ENCODE measurements around the gene MNX1. TPM values are rescaled to one million over a fixed set of nuclear protein-coding genes. Genes with fewer than 3 reads are reported as not detected.

MNX1 gene
- polyA plus RNA-seq, 1 donor from 2014 or later: not detected

GRCh38 chr7:157032128-157032527 lies 21.7 kb upstream of the MNX1 start:
- H3K9me2 ChIP-seq (ENCODE audit: insufficient read depth, low read length): no peaks in the 10 kb centered on the region
- H3K27ac ChIP-seq (ENCODE audit: low read length): no peak overlapping the region
- H3K9me3 ChIP-seq (ENCODE audit: low read length): peaks cover 3% of the 10 kb centered on the region
- no peaks in the 10 kb centered on the region for H4K20me1 ChIP-seq (ENCODE audit: insufficient read depth)
- peaks cover 31% of the 10 kb centered on the region for H3K27me3 ChIP-seq (ENCODE audit: insufficient read depth, low read depth, low read length)
- no peak overlapping the region for H3K9ac ChIP-seq (ENCODE audit: low read length)
- H3K79me2 ChIP-seq (replicated peaks; ENCODE audit: insufficient read depth, low read length): no peaks in the 10 kb centered on the region
- H2AFZ ChIP-seq (ENCODE audit: low read depth, low read length): no peak overlapping the region
- H3K4me2 ChIP-seq (ENCODE audit: low read length): no peak overlapping the region
- no peak overlapping the region for H3K4me3 ChIP-seq (ENCODE audit: low read length)
- no peaks in the 10 kb centered on the region for H3K36me3 ChIP-seq (ENCODE audit: insufficient read depth, low read length)
- no peaks in the 10 kb centered on the region for H3F3A ChIP-seq (ENCODE audit: insufficient read depth, low read length, poor library complexity, severe bottlenecking)
- TF ChIP-seq MXI1 (conservative IDR thresholded peaks at IDR 0.05; ENCODE audit: poor library complexity, severe bottlenecking) (no peak), EP300 (conservative IDR thresholded peaks at IDR 0.05; ENCODE audit: poor library complexity, severe bottlenecking) (no peak), SMC3 (conservative IDR thresholded peaks at IDR 0.05; ENCODE audit: poor library complexity) (no peak), POLR2AphosphoS5 (IDR thresholded peaks at IDR 0.05) (no peak), EZH2 (IDR thresholded peaks at IDR 0.05; ENCODE audit: borderline replicate concordance, insufficient read depth, low read length, poor library complexity, severe bottlenecking) (no peak), REST (IDR thresholded peaks at IDR 0.05; ENCODE audit: borderline replicate concordance) (no peak), RAD21 (conservative IDR thresholded peaks at IDR 0.05) (no peak), CTCF (IDR thresholded peaks at IDR 0.05; ENCODE audit: poor library complexity, severe bottlenecking) (no peak)

GRCh38 chr7:157028199-157028903 lies 17.9 kb upstream of the MNX1 start:
- Histone ChIP-seq H3K27me3 (ENCODE audit: insufficient read depth, low read depth, low read length) (peaks cover 69% of the 10 kb centered on the region), H3K79me2 (replicated peaks; ENCODE audit: insufficient read depth, low read length) (no peaks in the 10 kb centered on the region), H3K9ac (ENCODE audit: low read length) (no peak overlapping the region), H3F3A (ENCODE audit: insufficient read depth, low read length, poor library complexity, severe bottlenecking) (no peaks in the 10 kb centered on the region), H3K27ac (ENCODE audit: low read length) (no peak overlapping the region), H2AFZ (ENCODE audit: low read depth, low read length) (no peak overlapping the region), H3K9me2 (ENCODE audit: insufficient read depth, low read length) (no peaks in the 10 kb centered on the region), H4K20me1 (ENCODE audit: insufficient read depth) (no peaks in the 10 kb centered on the region), H3K4me2 (ENCODE audit: low read length) (no peak overlapping the region), H3K36me3 (ENCODE audit: insufficient read depth, low read length) (no peaks in the 10 kb centered on the region), H3K9me3 (ENCODE audit: low read length) (peaks cover 7% of the 10 kb centered on the region), H3K4me3 (ENCODE audit: low read length) (no peak overlapping the region)
- no peak for TF ChIP-seq EP300 (conservative IDR thresholded peaks at IDR 0.05; ENCODE audit: poor library complexity, severe bottlenecking)
- no peak for TF ChIP-seq MXI1 (conservative IDR thresholded peaks at IDR 0.05; ENCODE audit: poor library complexity, severe bottlenecking)
- no peak for TF ChIP-seq EZH2 (IDR thresholded peaks at IDR 0.05; ENCODE audit: borderline replicate concordance, insufficient read depth, low read length, poor library complexity, severe bottlenecking)
- TF ChIP-seq REST (IDR thresholded peaks at IDR 0.05; ENCODE audit: borderline replicate concordance): no peak
- TF ChIP-seq RAD21 (conservative IDR thresholded peaks at IDR 0.05): no peak
- no peak for TF ChIP-seq POLR2AphosphoS5 (IDR thresholded peaks at IDR 0.05)
- TF ChIP-seq SMC3 (conservative IDR thresholded peaks at IDR 0.05; ENCODE audit: poor library complexity): no peak
- TF ChIP-seq CTCF (IDR thresholded peaks at IDR 0.05; ENCODE audit: poor library complexity, severe bottlenecking): no peak
- no peak for TF ChIP-seq TAF1 (IDR thresholded peaks at IDR 0.05; ENCODE audit: low read depth)

Data from neural cell (in vitro differentiated cells).